HEK293 (cell line): ENCODE measurements around the gene COL19A1.

ENCODE experiments used
- CTCF ChIA-PET: fragments of 350-600 bp; formaldehyde crosslinking; extraction: SDS; loops from one replicate; lab custom pipeline; 2021; ENCODE audit warnings: antibody characterized with exemption; lab: Yijun Ruan, JAX
- POLR2A ChIA-PET: fragments of 300-600 bp; formaldehyde crosslinking; extraction: SDS; loops from one replicate; lab custom pipeline; 2020; ENCODE audit warnings: antibody characterized with exemption, inconsistent platforms; lab: Yijun Ruan, JAX
- H3K27ac ChIP-seq: fragments of 200-500 bp; sonication (Bioruptor generic); 2 replicates; pipeline ENCODE4 v1.5.1; 2014; ENCODE audit warnings: low read depth, low read length, control low read depth, inconsistent platforms; ENCODE audit errors: extremely low read depth
- H3K36me3 ChIP-seq, 2 experiments: fragments of 200-500 bp in 1 of 2; sonication (Bioruptor generic) in 1 of 2; 1 replicate in 1 of 2; 2 replicates in 1 of 2; pipeline ENCODE4 v1.5.1; 2014 to 2017; ENCODE audit warnings: inconsistent platforms in 2 of 2, low read length in 2 of 2; ENCODE audit not compliant: control insufficient read depth in 2 of 2, insufficient read depth in 1 of 2
- H3K4me1 ChIP-seq: fragments of 200-500 bp; sonication (Bioruptor generic); 2 replicates; pipeline ENCODE4 v1.5.1; 2014; ENCODE audit warnings: mild to moderate bottlenecking, low read length, inconsistent platforms; ENCODE audit not compliant: control insufficient read depth, insufficient read depth
- H3K4me3 ChIP-seq: 2 replicates; pipeline ENCODE4 v1.5.1; 2011; ENCODE audit warnings: low read depth, mild to moderate bottlenecking, control low read depth, low read length, moderate library complexity
- H3K9me3 ChIP-seq: fragments of 200-500 bp; sonication (Bioruptor generic); 2 replicates; pipeline ENCODE4 v1.5.1; 2014; ENCODE audit warnings: low read depth, low read length, inconsistent platforms; ENCODE audit not compliant: control insufficient read depth, insufficient read depth
- GLI2 ChIP-seq: fragments of 450-650 bp; formaldehyde crosslinking; IDR thresholded peaks from 2 replicates; pipeline ENCODE4; 2017; ENCODE audit warnings: missing biosample characterization, missing genetic modification characterization, low read depth, borderline replicate concordance
- HOXA7 ChIP-seq: sonication (generic); formaldehyde crosslinking; IDR thresholded peaks from 2 replicates; pipeline ENCODE4 v1.8.1; 2022; ENCODE audit warnings: missing genetic modification reagents, borderline replicate concordance
- HOXC10 ChIP-seq: sonication (generic); formaldehyde crosslinking; IDR thresholded peaks from 2 replicates; pipeline ENCODE4 v1.8.1; 2023; ENCODE audit warnings: mild to moderate bottlenecking, missing genetic modification reagents
- HOXD13 ChIP-seq: sonication (generic); formaldehyde crosslinking; IDR thresholded peaks from 2 replicates; pipeline ENCODE4 v1.8.0; 2022; ENCODE audit warnings: missing genetic modification reagents, borderline replicate concordance
- KLF1 ChIP-seq: fragments of 450-650 bp; formaldehyde crosslinking; IDR thresholded peaks from 2 replicates; pipeline ENCODE4 v1.5.1; 2016; ENCODE audit warnings: missing biosample characterization, missing genetic modification characterization
- ZBTB11 ChIP-seq: fragments of 450-650 bp; formaldehyde crosslinking; conservative IDR thresholded peaks from 2 replicates; pipeline ENCODE4 v1.5.1; 2016; ENCODE audit warnings: low read depth, missing biosample characterization, missing genetic modification characterization
- ZIC2 ChIP-seq: fragments of 450-650 bp; formaldehyde crosslinking; IDR thresholded peaks from 2 replicates; pipeline ENCODE4 v1.5.1; 2016; ENCODE audit warnings: missing biosample characterization, missing genetic modification characterization
- ZNF23 ChIP-seq: fragments of 450-650 bp; formaldehyde crosslinking; IDR thresholded peaks from 2 replicates; pipeline ENCODE4 v1.5.1; 2016; ENCODE audit warnings: missing biosample characterization, missing genetic modification characterization, borderline replicate concordance
- ZNF239 ChIP-seq: fragments of 450-650 bp; formaldehyde crosslinking; IDR thresholded peaks from 2 replicates; pipeline ENCODE4 v1.5.1; 2016; ENCODE audit warnings: missing biosample characterization, missing genetic modification characterization
- ZNF266 ChIP-seq: fragments of 450-650 bp; formaldehyde crosslinking; IDR thresholded peaks from 2 replicates; pipeline ENCODE4 v1.5.1; 2016; ENCODE audit warnings: missing biosample characterization, missing genetic modification characterization, low read depth
- ZNF280C ChIP-seq: fragments of 450-650 bp; formaldehyde crosslinking; IDR thresholded peaks from 2 replicates; pipeline ENCODE4 v1.5.1; 2016; ENCODE audit warnings: missing biosample characterization, missing genetic modification characterization
- ZNF354C ChIP-seq: fragments of 450-650 bp; formaldehyde crosslinking; IDR thresholded peaks from 2 replicates; pipeline ENCODE4 v1.5.1; 2016; ENCODE audit warnings: missing biosample characterization, missing genetic modification characterization, low read depth, borderline replicate concordance
- ZNF423 ChIP-seq: fragments of 450-650 bp; formaldehyde crosslinking; IDR thresholded peaks from 2 replicates; pipeline ENCODE4 v1.5.1; 2016; ENCODE audit warnings: missing biosample characterization, missing genetic modification characterization
- ZNF473 ChIP-seq: fragments of 450-650 bp; formaldehyde crosslinking; IDR thresholded peaks from 2 replicates; pipeline ENCODE4 v1.5.1; 2017; ENCODE audit warnings: missing biosample characterization, missing genetic modification characterization
- ZNF580 ChIP-seq: fragments of 450-650 bp; formaldehyde crosslinking; IDR thresholded peaks from 2 replicates; pipeline ENCODE4 v1.5.1; 2016; ENCODE audit warnings: missing biosample characterization, missing genetic modification characterization
- ZNF596 ChIP-seq: fragments of 450-650 bp; IDR thresholded peaks from 2 replicates; pipeline ENCODE4 v1.5.0; 2018; ENCODE audit warnings: missing biosample characterization, mild to moderate bottlenecking, missing genetic modification characterization, moderate library complexity
- ZNF639 ChIP-seq: fragments of 450-650 bp; formaldehyde crosslinking; IDR thresholded peaks from 2 replicates; pipeline ENCODE4 v1.5.1; 2016; ENCODE audit warnings: missing biosample characterization, missing genetic modification characterization
- ZNF654 ChIP-seq: fragments of 450-650 bp; formaldehyde crosslinking; IDR thresholded peaks from 2 replicates; pipeline ENCODE4 v1.5.1; 2016; ENCODE audit warnings: low read depth, missing biosample characterization, missing genetic modification characterization
- ZNF677 ChIP-seq: fragments of 450-650 bp; IDR thresholded peaks from 2 replicates; pipeline ENCODE4 v1.5.0; 2018; ENCODE audit warnings: missing biosample characterization, mild to moderate bottlenecking, missing genetic modification characterization, moderate library complexity
- ZNF704 ChIP-seq: fragments of 450-650 bp; formaldehyde crosslinking; IDR thresholded peaks from 2 replicates; pipeline ENCODE4 v1.5.1; 2016; ENCODE audit warnings: missing biosample characterization, missing genetic modification characterization
- ZSCAN18 ChIP-seq: fragments of 450-650 bp; formaldehyde crosslinking; IDR thresholded peaks from 2 replicates; pipeline ENCODE4 v1.5.1; 2016; ENCODE audit warnings: missing biosample characterization, missing genetic modification characterization

The COL19A1 gene

GRCh38 chr6:70040766-70041165, 174.4 kb downstream of the COL19A1 start:
- Histone ChIP-seq H3K4me3 (no peak overlapping the region), H3K36me3 (no peaks in the 10 kb centered on the region), H3K27ac (no peak overlapping the region), H3K9me3 (no peaks in the 10 kb centered on the region), H3K4me1 (no peaks in the 10 kb centered on the region)
- TF ChIP-seq ZIC2 (tag by site-specific recombination) (no peak), GLI2 (no peak), ZNF239 (no peak), ZNF280C (tag by site-specific recombination) (no peak)
- ChIA-PET POLR2A (no interaction called here), CTCF (no interaction called here)

GRCh38 chr6:70041411-70041810, 175.1 kb downstream of the COL19A1 start:
- TF ChIP-seq ZSCAN18 (tag by site-specific recombination) (no peak), ZNF354C (no peak), KLF1 (no peak), ZNF596 (tag by site-specific recombination) (no peak), ZNF704 (no peak), HOXA7 (CRISPR knock-in tag) (no peak), ZNF23 (no peak), ZNF580 (tag by site-specific recombination) (no peak), ZNF639 (tag by site-specific recombination) (no peak), ZNF266 (no peak), ZNF423 (tag by site-specific recombination) (no peak), ZNF677 (tag by site-specific recombination) (no peak)
- TF ChIP-seq, all 188 proteins: peak for 0
- Histone ChIP-seq H3K4me1 (no peaks in the 10 kb centered on the region), H3K4me3 (no peak overlapping the region), H3K9me3 (no peaks in the 10 kb centered on the region), H3K36me3 (no peaks in the 10 kb centered on the region), H3K27ac (no peak overlapping the region)
- CTCF ChIA-PET = interaction anchor here (0.6 kb wide), 1 partner anchor 168 kb away, joined by 6 read pairs; no protein-coding TSS in a partner anchor
- POLR2A ChIA-PET = no interaction called here

GRCh38 chr6:70045413-70045812, 179.1 kb downstream of the COL19A1 start:
- ChIA-PET POLR2A (interaction anchor here (0.7 kb wide), 1 partner anchor 27 kb away, joined by 3 read pairs; no protein-coding TSS in a partner anchor), CTCF (interaction anchor here (0.5 to 1.5 kb wide), 3 partner anchors 71 to 134 kb away, joined by 3 to 4 read pairs (median 3); no protein-coding TSS in a partner anchor)
- Histone ChIP-seq H3K4me3 (no peak overlapping the region), H3K9me3 (no peaks in the 10 kb centered on the region), H3K4me1 (no peaks in the 10 kb centered on the region), H3K36me3 (no peaks in the 10 kb centered on the region), H3K27ac (no peak overlapping the region)
- TF ChIP-seq ZNF473 (tag by site-specific recombination) = no peak
- no peak for TF ChIP-seq HOXD13 (CRISPR knock-in tag)
- no peak for TF ChIP-seq ZNF704
- TF ChIP-seq HOXC10 = no peak
- TF ChIP-seq ZBTB11 (tag by site-specific recombination) = no peak
- TF ChIP-seq ZNF654 (tag by site-specific recombination) = no peak
